Measurements from ENCODE around the gene SPATA7.

- TF ChIP-seq CTCF (IDR thresholded peaks at IDR 0.05) (no peak), POLR2A (IDR thresholded peaks at IDR 0.05) (no peak)
These were observed 37.6 kb downstream of the SPATA7 start for GRCh38 chr14:88422919-88423650.

All from body of pancreas (tissue), 4 donors.